ENCODE results near the gene SCG3. TPM values are rescaled to one million over a fixed set of nuclear protein-coding genes. Genes with fewer than 3 reads are reported as not detected.

SCG3 gene
- total and polyA plus RNA-seq, 2 of the 4 experiments (the other 2 are of a cell fraction) = 0.02 TPM; not detected in 1

DNA sequence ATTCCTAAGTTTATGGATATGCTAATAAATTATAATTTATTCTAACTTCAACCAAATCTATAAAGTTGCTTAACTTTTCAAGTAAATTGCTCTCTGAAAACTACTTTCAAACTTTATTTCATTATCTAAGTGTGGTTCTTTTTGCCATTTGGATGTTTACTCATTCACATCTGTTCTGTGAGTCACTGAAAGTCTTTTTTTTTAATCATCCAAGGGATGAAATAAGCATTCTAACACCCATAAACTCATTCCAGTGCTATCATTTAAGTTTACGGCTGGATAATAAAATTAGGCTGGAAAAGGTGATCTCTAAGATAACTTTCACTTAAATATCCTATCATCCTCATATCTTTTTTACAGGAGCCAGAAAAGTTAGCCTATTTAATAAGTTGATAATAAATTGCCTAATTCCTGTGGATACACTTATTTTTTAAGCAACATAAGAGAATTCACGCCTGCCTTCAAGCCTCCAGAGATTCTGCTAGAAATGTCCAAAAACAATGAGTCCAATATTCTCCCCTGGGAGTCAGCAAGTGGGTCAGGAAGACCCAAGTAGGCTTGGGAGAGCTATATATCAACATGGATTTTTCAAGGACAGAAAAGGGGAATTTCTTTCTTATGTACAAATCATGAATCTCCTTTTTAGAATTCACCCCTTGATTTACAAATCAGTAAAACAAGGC lies 25.8 kb downstream of the SCG3 start:
- no peak overlapping the region for H4K91ac ChIP-seq (ENCODE audit: insufficient read depth, low read depth, low read length)
- dilution Hi-C loops (cut with HindIII; ENCODE audit: low sequenced_read_pairs, unreplicated experiment) = no loop called here
- H3K9me3 ChIP-seq (ENCODE audit: control insufficient read depth, insufficient read depth, low read length) = no peaks in the 10 kb centered on the region
- H2BK20ac ChIP-seq (ENCODE audit: low read depth, low read length) = no peak overlapping the region
- no peak overlapping the region for H2BK120ac ChIP-seq (ENCODE audit: low read depth, low read length)
- no peak overlapping the region for H2AK5ac ChIP-seq (ENCODE audit: low read depth, low read length)
- CTCF ChIA-PET = interaction anchor here (0.7 kb wide), 1 partner anchor 70 kb away, joined by 3 read pairs; no protein-coding TSS in a partner anchor
- H4K8ac ChIP-seq (ENCODE audit: low read depth in 2 of 2, low read length in 2 of 2) = no peak overlapping the region
- no peak for DNase-seq
- H4K5ac ChIP-seq (ENCODE audit: low read depth, low read length) = no peak overlapping the region
- no peaks in the 10 kb centered on the region for H4K20me1 ChIP-seq (ENCODE audit: insufficient read depth, low read length)
- no peaks in the 10 kb centered on the region for H3K4me1 ChIP-seq (ENCODE audit: control insufficient read depth, insufficient read depth, low read length)
- intact Hi-C loops (cut with micrococcal nuclease) = no loop called here
- POLR2A ChIA-PET (ENCODE audit: unreplicated experiment) = no interaction called here
- H3K4me2 ChIP-seq (ENCODE audit: low read depth, low read length) = no peak overlapping the region
- H3K4me3 ChIP-seq (ENCODE audit: insufficient read depth, low read depth, low read length) = no peak overlapping the region
- in situ Hi-C loops (cut with MboI; ENCODE audit: low sequenced_read_pairs) = no loop called here
- no CpG with 5 or more reads among the region's 2 CpGs for whole genome bisulfite sequencing, 2 experiments (ENCODE audit: extremely low coverage in 2 of 2, insufficient read length in 1 of 2)
- H3K79me1 ChIP-seq (ENCODE audit: low read depth in 1 of 2, low read length in 2 of 2) = no peaks in the 10 kb centered on the region
- no peak overlapping the region for H3K23ac ChIP-seq (ENCODE audit: low read depth, low read length)
- H3K14ac ChIP-seq (replicated peaks; ENCODE audit: low read depth, low read length) = no peak overlapping the region
- no peak overlapping the region for H2AFZ ChIP-seq (replicated peaks; ENCODE audit: low read length, poor library complexity)
- H2AK9ac ChIP-seq (replicated peaks; ENCODE audit: low read depth, low read length, poor library complexity) = no peak overlapping the region
- no peaks in the 10 kb centered on the region for H3K36me3 ChIP-seq (ENCODE audit: control insufficient read depth, insufficient read depth, low read length)
- H3K56ac ChIP-seq (ENCODE audit: extremely low read depth, insufficient read depth, low read length) = no peak overlapping the region
- H3K9ac ChIP-seq (ENCODE audit: low read depth, low read length) = no peak overlapping the region
- no peak overlapping the region for H3K27ac ChIP-seq (ENCODE audit: insufficient read depth, low read length)
- H2BK5ac ChIP-seq (ENCODE audit: low read depth, low read length, poor library complexity, severe bottlenecking) = no peak overlapping the region
- no peak overlapping the region for H2BK15ac ChIP-seq (ENCODE audit: low read depth, low read length)
- no peak for ATAC-seq (ENCODE audit: low read depth)
- BruUV-seq (replicated peaks) = no TSS peak
- peaks cover 5% of the 10 kb centered on the region for H3K27me3 ChIP-seq (ENCODE audit: control insufficient read depth, insufficient read depth, low read length)
- H3K9me1 ChIP-seq (ENCODE audit: insufficient read depth, low read length) = no peaks in the 10 kb centered on the region; the same call in 1 of the 2 replicates
- TF ChIP-seq CEBPB (IDR thresholded peaks at IDR 0.05; ENCODE audit: low read depth, low read length) = no peak
- TF ChIP-seq RFX5 (IDR thresholded peaks at IDR 0.05; ENCODE audit: low read depth, low read length) = no peak
- TF ChIP-seq CHD1 (IDR thresholded peaks at IDR 0.05; ENCODE audit: low read depth, low read length) = no peak
- no peak for TF ChIP-seq RAD21 (IDR thresholded peaks at IDR 0.05; ENCODE audit: low read length)
- no peak for TF ChIP-seq POLR2A (IDR thresholded peaks at IDR 0.05; ENCODE audit: low read depth, low read length)
- no peak for TF ChIP-seq USF2 (IDR thresholded peaks at IDR 0.05; ENCODE audit: low read depth, low read length)
- H3K4ac ChIP-seq (ENCODE audit: low read depth, low read length) = no peak overlapping the region
- no peak overlapping the region for H3K18ac ChIP-seq (ENCODE audit: low read depth, low read length)
